WTC11 (cell line): ENCODE data around the gene GDAP1L1. TPM values are rescaled to one million over a fixed set of nuclear protein-coding genes. Genes with fewer than 3 reads are reported as not detected.

Experiments used
- ATAC-seq: fragments of 200-7000 bp; cut with Tn5 transposase; 2 replicates; pipeline ENCODE4 v1.10.0; 2021; ENCODE audit warnings: mild to moderate bottlenecking, moderate library complexity
- CTCF ChIA-PET: fragments of 300-600 bp; sonication (Branson Sonifier 250); formaldehyde crosslinking; loops from one replicate; lab custom pipeline; 2021; ENCODE audit warnings: antibody characterized with exemption; lab: Charles Lee
- POLR2A ChIA-PET: fragments of 350-600 bp; sonication (Branson Sonifier 250); formaldehyde crosslinking; loops from one replicate; lab custom pipeline; 2021; ENCODE audit warnings: antibody characterized with exemption; lab: Charles Lee
- DNase-seq: peaks from one replicate; pipeline ENCODE4 v3.0.0; 2021; ENCODE audit warnings: low spot score
- H3K27ac Mint-ChIP-seq: 2 replicates; pipeline ENCODE4 v1.8.0; 2021; ENCODE audit warnings: mixed read lengths
- H3K27me3 Mint-ChIP-seq: 2 replicates; pipeline ENCODE4 v1.8.0; 2021; ENCODE audit warnings: low read depth, mild to moderate bottlenecking, moderate library complexity, mixed read lengths
- H3K36me3 Mint-ChIP-seq: 2 replicates; pipeline ENCODE4 v1.8.0; 2021; ENCODE audit warnings: mixed read lengths
- H3K4me1 Mint-ChIP-seq: 2 replicates; pipeline ENCODE4 v1.8.0; 2022; ENCODE audit warnings: mixed read lengths
- H3K4me3 Mint-ChIP-seq: 2 replicates; pipeline ENCODE4 v1.8.0; 2021; ENCODE audit warnings: mild to moderate bottlenecking, moderate library complexity, mixed read lengths
- H3K9me3 Mint-ChIP-seq: 2 replicates; pipeline ENCODE4 v1.8.0; 2021; ENCODE audit warnings: mixed read lengths
- AFF4 ChIP-seq: sonication (generic); formaldehyde crosslinking; IDR thresholded peaks from 2 replicates; pipeline ENCODE4 v1.8.1; 2023; ENCODE audit warnings: mild to moderate bottlenecking, missing genetic modification reagents, borderline replicate concordance
- ARID4B ChIP-seq: sonication (generic); formaldehyde crosslinking; IDR thresholded peaks from 2 replicates; pipeline ENCODE4 v1.8.0; 2023; ENCODE audit warnings: missing genetic modification reagents, mild to moderate bottlenecking, borderline replicate concordance
- ATF2 ChIP-seq: sonication (generic); formaldehyde crosslinking; IDR thresholded peaks from 2 replicates; pipeline ENCODE4 v1.8.1; 2022; ENCODE audit warnings: low read depth, missing genetic modification reagents, borderline replicate concordance
- ATF6 ChIP-seq: sonication (generic); formaldehyde crosslinking; IDR thresholded peaks from 2 replicates; pipeline ENCODE4 v1.8.1; 2023; ENCODE audit warnings: mild to moderate bottlenecking, missing genetic modification reagents
- CREM ChIP-seq: sonication (generic); formaldehyde crosslinking; IDR thresholded peaks from 2 replicates; pipeline ENCODE4 v1.8.1; 2022; ENCODE audit warnings: mild to moderate bottlenecking, missing genetic modification reagents, moderate library complexity
- E2F1 ChIP-seq: sonication (generic); formaldehyde crosslinking; IDR thresholded peaks from 2 replicates; pipeline ENCODE4 v1.8.0; 2022; ENCODE audit warnings: mild to moderate bottlenecking, missing genetic modification reagents
- ELF4 ChIP-seq: sonication (generic); formaldehyde crosslinking; IDR thresholded peaks from 2 replicates; pipeline ENCODE4 v1.8.1; 2022; ENCODE audit warnings: low read depth, mild to moderate bottlenecking, moderate library complexity, missing genetic modification reagents
- FOXP1 ChIP-seq: sonication (generic); formaldehyde crosslinking; IDR thresholded peaks from 2 replicates; pipeline ENCODE4 v1.8.0; 2022; ENCODE audit warnings: missing genetic modification reagents, mild to moderate bottlenecking, moderate library complexity, borderline replicate concordance
- FOXP4 ChIP-seq: sonication (generic); formaldehyde crosslinking; IDR thresholded peaks from 2 replicates; pipeline ENCODE4 v1.8.0; 2022; ENCODE audit warnings: mild to moderate bottlenecking, missing genetic modification reagents
- HMGA2 ChIP-seq: fragments of 250-450 bp; sonication (Bioruptor Pico); IDR thresholded peaks from 2 replicates; pipeline ENCODE4 v1.4.0; 2021; ENCODE audit warnings: mild to moderate bottlenecking, moderate library complexity
- MLX ChIP-seq: sonication (generic); formaldehyde crosslinking; IDR thresholded peaks from 2 replicates; pipeline ENCODE4 v1.8.1; 2023; ENCODE audit warnings: mild to moderate bottlenecking, missing genetic modification reagents, moderate library complexity
- SP1 ChIP-seq: sonication (generic); formaldehyde crosslinking; conservative IDR thresholded peaks from 2 replicates; pipeline ENCODE4 v1.8.1; 2022; ENCODE audit warnings: missing genetic modification reagents
- TCF7 ChIP-seq: sonication (generic); formaldehyde crosslinking; IDR thresholded peaks from 2 replicates; pipeline ENCODE4 v1.8.0; 2022; ENCODE audit warnings: mild to moderate bottlenecking, low read depth, missing genetic modification reagents, moderate library complexity
- TEAD1 ChIP-seq: sonication (generic); formaldehyde crosslinking; IDR thresholded peaks from 2 replicates; pipeline ENCODE4 v1.8.0; 2022; ENCODE audit warnings: mild to moderate bottlenecking, missing genetic modification reagents
- ZBTB21 ChIP-seq: sonication (generic); formaldehyde crosslinking; IDR thresholded peaks from 2 replicates; pipeline ENCODE4 v1.8.1; 2023; ENCODE audit warnings: mild to moderate bottlenecking, missing genetic modification reagents, borderline replicate concordance
- total RNA-seq: library from RNA; stranded (reverse); gene quantifications from 3 replicates; pipeline ENCODE4 v1.2.3, GENCODE V29; 2021

GDAP1L1 gene
- total RNA-seq, 1 experiment from 2014 or later: 7.5 TPM

- TF ChIP-seq HMGA2 (CRISPR knock-in tag) (no peak), FOXP4 (CRISPR knock-in tag) (no peak), TCF7 (CRISPR knock-in tag) (no peak)
These were observed 43.9 kb upstream of the GDAP1L1 start (continued) for GRCh38 chr20:44203161-44203560.

GRCh38 chr20:44204156-44204831 lies 42.8 kb upstream of the GDAP1L1 start:
- Mint-ChIP-seq H3K27me3 (no peaks in the 10 kb centered on the region), H3K27ac (no peak overlapping the region), H3K9me3 (no peaks in the 10 kb centered on the region), H3K4me1 (peaks cover 17% of the 10 kb centered on the region), H3K4me3 (no peak overlapping the region), H3K36me3 (peaks cover 45% of the 10 kb centered on the region)
- DNase-seq (no peak), ATAC-seq (no peak)
- no peak for TF ChIP-seq E2F1 (CRISPR knock-in tag)
- no peak for TF ChIP-seq CREM (CRISPR knock-in tag)
- TF ChIP-seq AFF4 (CRISPR knock-in tag): no peak
- TF ChIP-seq ATF6 (CRISPR knock-in tag): no peak
- TF ChIP-seq ELF4: no peak
- no peak for TF ChIP-seq ZBTB21 (CRISPR knock-in tag)
- TF ChIP-seq FOXP1 (CRISPR knock-in tag): no peak
- no peak for TF ChIP-seq MLX (CRISPR knock-in tag)
- TF ChIP-seq SP1 (CRISPR knock-in tag): no peak
- no peak for TF ChIP-seq TEAD1 (CRISPR knock-in tag)
- TF ChIP-seq ATF2 (CRISPR knock-in tag): no peak
- TF ChIP-seq ARID4B (CRISPR knock-in tag): no peak
- ChIA-PET POLR2A (no interaction called here), CTCF (no interaction called here)
